Uterus (tissue), 2 donors: ENCODE measurements around the gene CCM2L.

ENCODE experiments used
- POLR2A ChIP-seq, 2 donors: fragments of 450-650 bp; IDR thresholded peaks; one replicate each; pipeline ENCODE4 v1.6.1; 2016; ENCODE audit warnings: antibody characterized with exemption in 2 of 2, mild to moderate bottlenecking in 1 of 2, moderate library complexity in 1 of 2
- TF ChIP-seq, protein P1 (sequence below), 4 experiments: fragments of 200-600 bp in 2 of 4; fragments of 450-650 bp in 2 of 4; sonication (generic) in 2 of 4; IDR thresholded peaks; one replicate each; pipeline ENCODE4 v1.5.1; 2016 to 2019; ENCODE audit warnings: antibody characterized with exemption in 4 of 4, mild to moderate bottlenecking in 2 of 4, moderate library complexity in 1 of 4

DNA sequence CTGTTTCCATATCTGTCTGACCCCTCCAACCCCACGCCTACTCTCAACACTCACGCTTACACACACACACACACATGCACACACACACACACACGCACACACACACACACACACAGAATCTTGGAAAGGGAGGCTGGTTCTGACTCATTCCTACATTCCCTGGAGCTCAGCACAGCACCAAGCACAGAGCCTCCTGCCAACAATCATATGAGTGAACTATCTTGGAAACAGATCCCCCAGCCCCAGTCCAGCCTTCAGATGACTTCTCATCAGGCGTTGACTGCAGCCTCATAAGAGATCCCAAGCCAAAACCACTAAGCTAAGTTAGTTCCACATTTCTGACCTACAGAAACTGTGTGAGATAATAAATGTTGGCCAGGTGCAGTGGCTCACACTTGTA lies 27.7 kb downstream of the CCM2L start:
- TF ChIP-seq, protein P1, sequence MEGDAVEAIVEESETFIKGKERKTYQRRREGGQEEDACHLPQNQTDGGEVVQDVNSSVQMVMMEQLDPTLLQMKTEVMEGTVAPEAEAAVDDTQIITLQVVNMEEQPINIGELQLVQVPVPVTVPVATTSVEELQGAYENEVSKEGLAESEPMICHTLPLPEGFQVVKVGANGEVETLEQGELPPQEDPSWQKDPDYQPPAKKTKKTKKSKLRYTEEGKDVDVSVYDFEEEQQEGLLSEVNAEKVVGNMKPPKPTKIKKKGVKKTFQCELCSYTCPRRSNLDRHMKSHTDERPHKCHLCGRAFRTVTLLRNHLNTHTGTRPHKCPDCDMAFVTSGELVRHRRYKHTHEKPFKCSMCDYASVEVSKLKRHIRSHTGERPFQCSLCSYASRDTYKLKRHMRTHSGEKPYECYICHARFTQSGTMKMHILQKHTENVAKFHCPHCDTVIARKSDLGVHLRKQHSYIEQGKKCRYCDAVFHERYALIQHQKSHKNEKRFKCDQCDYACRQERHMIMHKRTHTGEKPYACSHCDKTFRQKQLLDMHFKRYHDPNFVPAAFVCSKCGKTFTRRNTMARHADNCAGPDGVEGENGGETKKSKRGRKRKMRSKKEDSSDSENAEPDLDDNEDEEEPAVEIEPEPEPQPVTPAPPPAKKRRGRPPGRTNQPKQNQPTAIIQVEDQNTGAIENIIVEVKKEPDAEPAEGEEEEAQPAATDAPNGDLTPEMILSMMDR (IDR thresholded peaks at IDR 0.05), result no peak
- no peak for TF ChIP-seq POLR2A (IDR thresholded peaks at IDR 0.05)
